ENCODE results near the gene TBCD.

DNA sequence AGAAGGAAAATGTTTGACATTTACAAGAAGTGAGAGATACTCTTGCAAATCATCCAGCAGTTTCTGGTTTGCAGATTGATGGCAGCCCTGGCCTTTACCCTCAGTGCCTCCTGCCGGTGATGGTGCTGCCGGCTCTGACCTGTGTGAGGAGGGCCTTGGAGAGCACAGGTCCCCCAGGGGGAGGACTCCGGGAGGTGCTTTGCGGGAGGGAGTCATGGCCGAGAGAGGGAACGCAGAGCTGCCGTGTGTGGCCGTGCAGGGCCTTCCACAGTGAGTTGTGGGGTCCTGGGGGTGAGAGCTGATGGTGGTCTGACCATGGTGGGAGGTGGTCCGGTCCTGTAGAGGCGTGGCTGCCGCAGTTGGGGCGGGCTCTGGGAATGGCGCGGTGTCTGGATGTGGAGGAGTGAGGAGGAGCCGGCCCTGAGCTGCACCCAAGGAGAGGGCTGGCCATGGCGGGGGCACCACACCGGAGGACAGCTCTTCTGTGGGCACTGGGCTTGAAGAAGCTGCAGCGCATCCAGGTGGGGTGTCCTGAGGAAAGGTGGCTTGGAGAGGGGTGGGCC lies 116.0 kb downstream of the TBCD start:
- TF ChIP-seq, protein P1, sequence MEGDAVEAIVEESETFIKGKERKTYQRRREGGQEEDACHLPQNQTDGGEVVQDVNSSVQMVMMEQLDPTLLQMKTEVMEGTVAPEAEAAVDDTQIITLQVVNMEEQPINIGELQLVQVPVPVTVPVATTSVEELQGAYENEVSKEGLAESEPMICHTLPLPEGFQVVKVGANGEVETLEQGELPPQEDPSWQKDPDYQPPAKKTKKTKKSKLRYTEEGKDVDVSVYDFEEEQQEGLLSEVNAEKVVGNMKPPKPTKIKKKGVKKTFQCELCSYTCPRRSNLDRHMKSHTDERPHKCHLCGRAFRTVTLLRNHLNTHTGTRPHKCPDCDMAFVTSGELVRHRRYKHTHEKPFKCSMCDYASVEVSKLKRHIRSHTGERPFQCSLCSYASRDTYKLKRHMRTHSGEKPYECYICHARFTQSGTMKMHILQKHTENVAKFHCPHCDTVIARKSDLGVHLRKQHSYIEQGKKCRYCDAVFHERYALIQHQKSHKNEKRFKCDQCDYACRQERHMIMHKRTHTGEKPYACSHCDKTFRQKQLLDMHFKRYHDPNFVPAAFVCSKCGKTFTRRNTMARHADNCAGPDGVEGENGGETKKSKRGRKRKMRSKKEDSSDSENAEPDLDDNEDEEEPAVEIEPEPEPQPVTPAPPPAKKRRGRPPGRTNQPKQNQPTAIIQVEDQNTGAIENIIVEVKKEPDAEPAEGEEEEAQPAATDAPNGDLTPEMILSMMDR (IDR thresholded peaks at IDR 0.05): no peak
- TF ChIP-seq POLR2A (IDR thresholded peaks at IDR 0.05): no peak
